ENCODE results near the gene IL31.

Gene IL31

DNA sequence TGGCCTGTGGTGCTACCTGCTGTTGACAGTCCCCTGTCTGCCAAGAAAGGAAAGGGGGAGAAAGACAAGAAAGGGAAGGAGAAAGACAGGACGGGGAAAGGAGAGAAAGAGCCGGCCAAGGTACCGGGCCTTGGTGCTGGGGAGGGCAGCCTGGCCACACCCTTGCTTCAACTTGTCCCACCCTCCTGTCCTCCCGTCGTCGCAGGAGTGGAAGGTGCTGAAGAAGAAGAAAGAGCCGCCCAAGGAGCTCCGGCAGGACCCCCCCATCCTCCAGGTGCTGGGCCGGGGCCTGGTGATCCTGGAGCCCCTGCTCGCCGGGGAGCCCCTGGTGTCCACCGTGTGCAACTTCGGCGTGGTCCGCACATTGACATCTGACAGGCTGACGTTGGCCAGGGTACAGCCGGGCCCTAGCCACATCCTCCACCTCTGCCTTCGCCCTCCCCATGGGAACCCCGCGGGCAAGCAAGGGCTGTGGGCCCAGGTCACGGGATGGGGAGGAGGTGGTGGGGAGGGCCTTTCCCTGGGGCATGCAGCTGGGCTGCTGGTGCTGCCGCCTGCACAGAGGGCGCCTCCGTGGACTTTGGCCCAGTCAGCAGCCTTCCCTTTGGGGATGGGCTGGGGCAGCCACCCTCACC lies 26.6 kb upstream of the IL31 start:
- Histone ChIP-seq H3K36me3 (ENCODE audit: control insufficient read depth in 2 of 2, insufficient read depth in 1 of 2, low read length in 2 of 2) (no peaks in the 10 kb centered on the region), H3K27ac (ENCODE audit: extremely low read depth, low read depth, low read length) (no peak overlapping the region), H3K4me1 (ENCODE audit: control insufficient read depth, insufficient read depth, low read length) (peaks cover 6% of the 10 kb centered on the region; the same call in 1 of the 2 replicates), H3K9me3 (ENCODE audit: control insufficient read depth, insufficient read depth, low read depth, low read length) (no peaks in the 10 kb centered on the region), H3K4me3 (ENCODE audit: low read depth, low read length) (no peak overlapping the region)
- POLR2A ChIA-PET = interaction anchor here (0.6 kb wide), 1 partner anchor 75 kb away, joined by 3 read pairs; no protein-coding TSS in a partner anchor
- CTCF ChIA-PET = no interaction called here
- TF ChIP-seq, protein P1, sequence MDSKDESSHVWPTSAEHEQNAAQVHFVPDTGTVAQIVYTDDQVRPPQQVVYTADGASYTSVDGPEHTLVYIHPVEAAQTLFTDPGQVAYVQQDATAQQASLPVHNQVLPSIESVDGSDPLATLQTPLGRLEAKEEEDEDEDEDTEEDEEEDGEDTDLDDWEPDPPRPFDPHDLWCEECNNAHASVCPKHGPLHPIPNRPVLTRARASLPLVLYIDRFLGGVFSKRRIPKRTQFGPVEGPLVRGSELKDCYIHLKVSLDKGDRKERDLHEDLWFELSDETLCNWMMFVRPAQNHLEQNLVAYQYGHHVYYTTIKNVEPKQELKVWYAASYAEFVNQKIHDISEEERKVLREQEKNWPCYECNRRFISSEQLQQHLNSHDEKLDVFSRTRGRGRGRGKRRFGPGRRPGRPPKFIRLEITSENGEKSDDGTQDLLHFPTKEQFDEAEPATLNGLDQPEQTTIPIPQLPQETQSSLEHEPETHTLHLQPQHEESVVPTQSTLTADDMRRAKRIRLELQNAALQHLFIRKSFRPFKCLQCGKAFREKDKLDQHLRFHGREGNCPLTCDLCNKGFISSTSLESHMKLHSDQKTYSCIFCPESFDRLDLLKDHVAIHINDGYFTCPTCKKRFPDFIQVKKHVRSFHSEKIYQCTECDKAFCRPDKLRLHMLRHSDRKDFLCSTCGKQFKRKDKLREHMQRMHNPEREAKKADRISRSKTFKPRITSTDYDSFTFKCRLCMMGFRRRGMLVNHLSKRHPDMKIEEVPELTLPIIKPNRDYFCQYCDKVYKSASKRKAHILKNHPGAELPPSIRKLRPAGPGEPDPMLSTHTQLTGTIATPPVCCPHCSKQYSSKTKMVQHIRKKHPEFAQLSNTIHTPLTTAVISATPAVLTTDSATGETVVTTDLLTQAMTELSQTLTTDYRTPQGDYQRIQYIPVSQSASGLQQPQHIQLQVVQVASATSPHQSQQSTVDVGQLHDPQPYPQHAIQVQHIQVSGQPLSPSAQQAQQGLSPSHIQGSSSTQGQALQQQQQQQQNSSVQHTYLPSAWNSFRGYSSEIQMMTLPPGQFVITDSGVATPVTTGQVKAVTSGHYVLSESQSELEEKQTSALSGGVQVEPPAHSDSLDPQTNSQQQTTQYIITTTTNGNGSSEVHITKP (tag by site-specific recombination; IDR thresholded peaks at IDR 0.05) = no peak
- no peak for TF ChIP-seq ZNF214 (tag by site-specific recombination; IDR thresholded peaks at IDR 0.05; ENCODE audit: borderline replicate concordance)
- TF ChIP-seq, protein P2, sequence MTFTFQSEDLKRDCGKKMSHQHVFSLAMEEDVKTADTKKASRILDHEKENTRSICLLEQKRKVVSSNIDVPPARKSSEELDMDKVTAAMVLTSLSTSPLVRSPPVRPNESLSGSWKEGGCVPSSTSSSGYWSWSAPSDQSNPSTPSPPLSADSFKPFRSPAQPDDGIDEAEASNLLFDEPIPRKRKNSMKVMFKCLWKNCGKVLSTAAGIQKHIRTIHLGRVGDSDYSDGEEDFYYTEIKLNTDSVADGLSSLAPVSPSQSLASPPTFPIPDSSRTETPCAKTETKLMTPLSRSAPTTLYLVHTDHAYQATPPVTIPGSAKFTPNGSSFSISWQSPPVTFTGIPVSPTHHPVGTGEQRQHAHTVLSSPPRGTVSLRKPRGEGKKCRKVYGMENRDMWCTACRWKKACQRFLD (tag by site-specific recombination; IDR thresholded peaks at IDR 0.05) = no peak

DNA sequence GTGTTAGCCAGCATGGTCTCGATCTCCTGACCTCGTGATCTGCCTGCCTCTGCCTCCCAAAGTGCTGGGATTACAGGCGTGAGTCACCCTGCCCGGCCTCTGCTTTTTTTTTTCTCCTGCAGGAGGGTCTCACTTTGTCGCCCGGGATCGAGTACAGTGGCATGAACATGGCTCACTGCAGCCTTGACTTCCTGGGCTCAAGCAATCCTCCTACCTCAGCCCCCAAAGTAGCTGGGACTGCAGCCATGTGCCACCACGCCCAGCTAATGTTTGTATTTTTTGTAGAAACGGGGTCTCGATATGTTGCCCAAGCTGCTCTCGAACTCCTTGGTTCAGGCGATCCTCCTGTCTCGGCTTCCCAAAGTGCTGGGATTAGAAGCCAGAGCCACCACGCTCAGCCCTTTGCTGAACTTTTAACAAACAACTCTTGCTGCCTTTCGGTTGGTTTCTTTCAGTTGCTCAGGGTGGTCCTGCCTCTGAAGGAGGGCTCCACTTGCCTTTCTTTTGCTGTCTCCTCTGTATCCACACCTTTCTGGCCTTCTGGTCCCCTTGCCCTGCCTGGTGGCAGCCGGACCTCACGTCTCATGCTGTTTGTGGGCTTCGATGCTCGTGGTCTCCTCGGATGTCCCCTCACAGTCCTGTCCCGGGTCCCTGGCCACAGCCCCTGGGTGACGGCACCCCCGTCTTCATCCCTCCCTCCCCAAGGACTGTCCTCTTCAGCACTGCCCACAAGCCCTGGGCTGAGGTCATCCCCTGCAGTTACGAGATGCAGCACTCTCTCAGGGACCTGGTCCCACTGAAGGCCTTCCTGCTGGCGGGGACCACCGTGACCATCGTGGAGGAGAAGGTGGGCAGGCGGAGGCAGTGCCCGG lies 25.7 kb upstream of the IL31 start:
- H3K4me1 ChIP-seq (ENCODE audit: control insufficient read depth, insufficient read depth, low read length) = peaks cover 6% of the 10 kb centered on the region; the same call in 1 of the 2 replicates
- no peaks in the 10 kb centered on the region for H3K36me3 ChIP-seq (ENCODE audit: control insufficient read depth in 2 of 2, insufficient read depth in 1 of 2, low read length in 2 of 2)
- H3K27ac ChIP-seq (ENCODE audit: extremely low read depth, low read depth, low read length) = no peak overlapping the region
- ChIA-PET POLR2A (no interaction called here), CTCF (interaction anchor here (0.6 kb wide), 1 partner anchor 80 kb away, joined by 3 read pairs; no protein-coding TSS in a partner anchor)
- TF ChIP-seq ZEB2 (tag by site-specific recombination; IDR thresholded peaks at IDR 0.05) = no peak
- no peak for TF ChIP-seq ZNF423 (tag by site-specific recombination; IDR thresholded peaks at IDR 0.05)
- no peak for TF ChIP-seq ZFP37 (tag by site-specific recombination; IDR thresholded peaks at IDR 0.05)
- TF ChIP-seq ZBTB1 (tag by site-specific recombination; IDR thresholded peaks at IDR 0.05) = no peak
- TF ChIP-seq ZNF138 (tag by site-specific recombination; IDR thresholded peaks at IDR 0.05; ENCODE audit: borderline replicate concordance) = no peak
- no peak for TF ChIP-seq MYNN (tag by site-specific recombination; IDR thresholded peaks at IDR 0.05; ENCODE audit: borderline replicate concordance)
- no peak for TF ChIP-seq ZNF121 (tag by site-specific recombination; IDR thresholded peaks at IDR 0.05)
- TF ChIP-seq ZNF48 (tag by site-specific recombination; IDR thresholded peaks at IDR 0.05) = no peak
- TF ChIP-seq, protein P3, sequence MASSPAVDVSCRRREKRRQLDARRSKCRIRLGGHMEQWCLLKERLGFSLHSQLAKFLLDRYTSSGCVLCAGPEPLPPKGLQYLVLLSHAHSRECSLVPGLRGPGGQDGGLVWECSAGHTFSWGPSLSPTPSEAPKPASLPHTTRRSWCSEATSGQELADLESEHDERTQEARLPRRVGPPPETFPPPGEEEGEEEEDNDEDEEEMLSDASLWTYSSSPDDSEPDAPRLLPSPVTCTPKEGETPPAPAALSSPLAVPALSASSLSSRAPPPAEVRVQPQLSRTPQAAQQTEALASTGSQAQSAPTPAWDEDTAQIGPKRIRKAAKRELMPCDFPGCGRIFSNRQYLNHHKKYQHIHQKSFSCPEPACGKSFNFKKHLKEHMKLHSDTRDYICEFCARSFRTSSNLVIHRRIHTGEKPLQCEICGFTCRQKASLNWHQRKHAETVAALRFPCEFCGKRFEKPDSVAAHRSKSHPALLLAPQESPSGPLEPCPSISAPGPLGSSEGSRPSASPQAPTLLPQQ (tag by site-specific recombination; IDR thresholded peaks at IDR 0.05) = no peak
- no peak overlapping the region for H3K4me3 ChIP-seq (ENCODE audit: low read depth, low read length)
- no peaks in the 10 kb centered on the region for H3K9me3 ChIP-seq (ENCODE audit: control insufficient read depth, insufficient read depth, low read depth, low read length)

DNA sequence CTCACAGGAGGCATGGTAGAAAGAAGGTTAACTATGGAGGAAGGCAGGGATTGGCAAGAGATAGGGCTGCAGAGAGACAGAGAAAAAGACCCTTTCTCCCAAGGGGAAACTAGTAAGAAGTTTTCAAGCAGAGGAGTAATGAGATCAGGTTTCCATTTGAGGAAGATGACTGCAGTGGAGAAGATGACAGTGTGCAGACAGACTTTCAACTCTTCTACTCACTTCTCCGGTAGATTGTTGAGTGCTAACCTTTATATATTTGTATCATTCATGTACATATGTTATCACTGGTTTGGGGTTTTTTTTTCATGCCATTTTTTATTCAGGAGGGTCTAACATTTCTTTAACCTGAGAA lies 23.6 kb upstream of the IL31 start:
- POLR2A ChIA-PET = no interaction called here
- CTCF ChIA-PET = no interaction called here
- no peak overlapping the region for H3K27ac ChIP-seq (ENCODE audit: extremely low read depth, low read depth, low read length)
- no peaks in the 10 kb centered on the region for H3K4me1 ChIP-seq (ENCODE audit: control insufficient read depth, insufficient read depth, low read length)
- no peaks in the 10 kb centered on the region for H3K9me3 ChIP-seq (ENCODE audit: control insufficient read depth, insufficient read depth, low read depth, low read length)
- no peaks in the 10 kb centered on the region for H3K36me3 ChIP-seq (ENCODE audit: control insufficient read depth in 2 of 2, insufficient read depth in 1 of 2, low read length in 2 of 2)
- H3K4me3 ChIP-seq (ENCODE audit: low read depth, low read length) = no peak overlapping the region
- TF ChIP-seq, protein P4, sequence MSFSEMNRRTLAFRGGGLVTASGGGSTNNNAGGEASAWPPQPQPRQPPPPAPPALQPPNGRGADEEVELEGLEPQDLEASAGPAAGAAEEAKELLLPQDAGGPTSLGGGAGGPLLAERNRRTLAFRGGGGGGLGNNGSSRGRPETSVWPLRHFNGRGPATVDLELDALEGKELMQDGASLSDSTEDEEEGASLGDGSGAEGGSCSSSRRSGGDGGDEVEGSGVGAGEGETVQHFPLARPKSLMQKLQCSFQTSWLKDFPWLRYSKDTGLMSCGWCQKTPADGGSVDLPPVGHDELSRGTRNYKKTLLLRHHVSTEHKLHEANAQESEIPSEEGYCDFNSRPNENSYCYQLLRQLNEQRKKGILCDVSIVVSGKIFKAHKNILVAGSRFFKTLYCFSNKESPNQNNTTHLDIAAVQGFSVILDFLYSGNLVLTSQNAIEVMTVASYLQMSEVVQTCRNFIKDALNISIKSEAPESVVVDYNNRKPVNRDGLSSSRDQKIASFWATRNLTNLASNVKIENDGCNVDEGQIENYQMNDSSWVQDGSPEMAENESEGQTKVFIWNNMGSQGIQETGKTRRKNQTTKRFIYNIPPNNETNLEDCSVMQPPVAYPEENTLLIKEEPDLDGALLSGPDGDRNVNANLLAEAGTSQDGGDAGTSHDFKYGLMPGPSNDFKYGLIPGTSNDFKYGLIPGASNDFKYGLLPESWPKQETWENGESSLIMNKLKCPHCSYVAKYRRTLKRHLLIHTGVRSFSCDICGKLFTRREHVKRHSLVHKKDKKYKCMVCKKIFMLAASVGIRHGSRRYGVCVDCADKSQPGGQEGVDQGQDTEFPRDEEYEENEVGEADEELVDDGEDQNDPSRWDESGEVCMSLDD (tag by site-specific recombination; IDR thresholded peaks at IDR 0.05) = no peak
- no peak for TF ChIP-seq ZNF140 (tag by site-specific recombination; IDR thresholded peaks at IDR 0.05)
- no peak for TF ChIP-seq ZNF112 (tag by site-specific recombination; IDR thresholded peaks at IDR 0.05)
- TF ChIP-seq SETDB1 (IDR thresholded peaks at IDR 0.05; ENCODE audit: insufficient read length, low read length) = no peak
- TF ChIP-seq ZNF138 (tag by site-specific recombination; IDR thresholded peaks at IDR 0.05; ENCODE audit: borderline replicate concordance) = no peak
- TF ChIP-seq ZNF416 (tag by site-specific recombination; IDR thresholded peaks at IDR 0.05) = no peak
- no peak for TF ChIP-seq KLF7 (tag by site-specific recombination; IDR thresholded peaks at IDR 0.05; ENCODE audit: borderline replicate concordance)
- TF ChIP-seq ZNF510 (tag by site-specific recombination; IDR thresholded peaks at IDR 0.05; ENCODE audit: insufficient replicate concordance) = peak; percentile 97
- no peak for TF ChIP-seq ZNF423 (tag by site-specific recombination; IDR thresholded peaks at IDR 0.05)
- TF ChIP-seq PRDM1 (tag by site-specific recombination; IDR thresholded peaks at IDR 0.05) = peak; percentile 71
